H9 (cell line): ENCODE measurements around the gene NRXN2. TPM values are rescaled to one million over a fixed set of nuclear protein-coding genes. Genes with fewer than 3 reads are reported as not detected.

ENCODE experiments used
- DNase-seq: peaks from one replicate; pipeline ENCODE4 v3.0.0-alpha.2; 2017
- H2AFZ ChIP-seq: one replicate; pipeline ENCODE4 v1.6.1; 2013; ENCODE audit warnings: mild to moderate bottlenecking, low read length, control low read depth, moderate library complexity
- H2AK5ac ChIP-seq: 2 replicates; pipeline ENCODE4 v1.6.1; 2013; ENCODE audit warnings: low read length, control low read depth, mixed read lengths; ENCODE audit not compliant: insufficient read length
- H2BK120ac ChIP-seq: one replicate; pipeline ENCODE4 v1.6.1; 2013; ENCODE audit warnings: low read depth, mild to moderate bottlenecking, low read length, control low read depth, inconsistent platforms; ENCODE audit not compliant: poor library complexity, severe bottlenecking
- H2BK12ac ChIP-seq: 2 replicates; pipeline ENCODE4 v1.6.1; 2013; ENCODE audit warnings: low read length, control low read depth, mixed read lengths, low read depth; ENCODE audit not compliant: insufficient read length
- H2BK15ac ChIP-seq: 2 replicates; pipeline ENCODE4 v1.6.1; 2013; ENCODE audit warnings: low read depth, low read length, control low read depth
- H2BK20ac ChIP-seq: one replicate; pipeline ENCODE4 v1.6.1; 2013; ENCODE audit warnings: low read depth, mild to moderate bottlenecking, low read length, control low read depth, inconsistent platforms; ENCODE audit not compliant: poor library complexity, severe bottlenecking
- H2BK5ac ChIP-seq: 2 replicates; pipeline ENCODE4 v1.6.1; 2013; ENCODE audit warnings: low read length, control low read depth, mixed read lengths; ENCODE audit not compliant: insufficient read length
- H3K14ac ChIP-seq: 2 replicates; pipeline ENCODE4 v1.6.1; 2013; ENCODE audit warnings: low read length, control low read depth; ENCODE audit not compliant: insufficient read depth
- H3K18ac ChIP-seq: 2 replicates; pipeline ENCODE4 v1.6.1; 2013; ENCODE audit warnings: low read depth, mild to moderate bottlenecking, mixed read lengths, low read length, control low read depth; ENCODE audit not compliant: insufficient read length
- H3K23ac ChIP-seq: 2 replicates; pipeline ENCODE4 v1.6.1; 2013; ENCODE audit warnings: low read length, control low read depth, mixed read lengths, low read depth; ENCODE audit not compliant: insufficient read length
- H3K23me2 ChIP-seq: 2 replicates; pipeline ENCODE4 v1.6.1; 2013; ENCODE audit warnings: low read depth, mild to moderate bottlenecking, mixed read lengths, low read length, control low read depth; ENCODE audit not compliant: insufficient read length, poor library complexity, severe bottlenecking
- H3K27ac ChIP-seq: 2 replicates; pipeline ENCODE4 v1.5.1; 2013; ENCODE audit warnings: low read length, control low read depth, mixed read lengths, low read depth; ENCODE audit not compliant: insufficient read length
- H3K27me3 ChIP-seq: 2 replicates; pipeline ENCODE4 v1.6.1; 2013; ENCODE audit warnings: low read length, control low read depth, inconsistent platforms; ENCODE audit not compliant: insufficient read depth
- H3K4ac ChIP-seq: 2 replicates; pipeline ENCODE4 v1.6.1; 2013; ENCODE audit warnings: low read depth, mild to moderate bottlenecking, control low read depth, inconsistent platforms, low read length, moderate library complexity
- H3K4me1 ChIP-seq: 2 replicates; pipeline ENCODE4 v1.6.1; 2013; ENCODE audit warnings: low read length, control low read depth, inconsistent platforms; ENCODE audit not compliant: insufficient read depth
- H3K4me2 ChIP-seq: 2 replicates; pipeline ENCODE4 v1.6.1; 2013; ENCODE audit warnings: low read length, control low read depth, mixed read lengths; ENCODE audit not compliant: insufficient read length, insufficient read depth
- H3K56ac ChIP-seq: 2 replicates; pipeline ENCODE4 v1.6.1; 2013; ENCODE audit warnings: low read depth, mild to moderate bottlenecking, mixed read lengths, low read length, control low read depth; ENCODE audit not compliant: insufficient read length
- H3K79me1 ChIP-seq: 2 replicates; pipeline ENCODE4 v1.6.1; 2013; ENCODE audit warnings: low read depth, mild to moderate bottlenecking, moderate library complexity, low read length, control low read depth, inconsistent platforms; ENCODE audit not compliant: insufficient read depth, poor library complexity, severe bottlenecking
- H3K79me2 ChIP-seq: 2 replicates; pipeline ENCODE4 v1.6.1; 2013; ENCODE audit warnings: low read length, control low read depth, inconsistent platforms; ENCODE audit not compliant: insufficient read depth
- H3K9ac ChIP-seq: 2 replicates; pipeline ENCODE4 v1.6.1; 2013; ENCODE audit warnings: low read length, control low read depth, mixed read lengths; ENCODE audit not compliant: insufficient read length; ENCODE audit errors: extremely low read depth
- H3K9me3 ChIP-seq: one replicate; pipeline ENCODE4 v1.6.1; 2013; ENCODE audit warnings: low read depth, low read length, inconsistent platforms; ENCODE audit not compliant: control insufficient read depth
- H3T11ph ChIP-seq: one replicate; pipeline ENCODE4 v1.6.1; 2013; ENCODE audit warnings: mild to moderate bottlenecking, low read length, control low read depth, inconsistent platforms
- H4K20me1 ChIP-seq: one replicate; pipeline ENCODE4 v1.6.1; 2013; ENCODE audit not compliant: control insufficient read depth, insufficient read length, insufficient read depth
- H4K5ac ChIP-seq: 2 replicates; pipeline ENCODE4 v1.6.1; 2013; ENCODE audit warnings: low read depth, mild to moderate bottlenecking, mixed read lengths, low read length, control low read depth; ENCODE audit not compliant: insufficient read length
- H4K8ac ChIP-seq: replicated peaks from 2 replicates; pipeline ENCODE4 v1.6.1; 2013; ENCODE audit warnings: low read length, control low read depth, mixed read lengths, low read depth; ENCODE audit not compliant: insufficient read length
- H4K91ac ChIP-seq: 2 replicates; pipeline ENCODE4 v1.6.1; 2013; ENCODE audit warnings: low read depth, mild to moderate bottlenecking, moderate library complexity, mixed read lengths, low read length, control low read depth; ENCODE audit not compliant: insufficient read length
- H3K27ac Mint-ChIP-seq, 3 experiments: 2 replicates in 2 of 3; 3 replicates in 1 of 3; pipeline ENCODE4 v1.8.0; 2020 to 2021; ENCODE audit warnings: mixed read lengths in 3 of 3, mild to moderate bottlenecking in 1 of 3, moderate library complexity in 1 of 3
- H3K27me3 Mint-ChIP-seq: 2 replicates; pipeline ENCODE4 v1.8.0; 2021; ENCODE audit warnings: low read depth, mild to moderate bottlenecking, moderate library complexity, mixed read lengths
- H3K36me3 Mint-ChIP-seq, 3 experiments: 2 replicates in 2 of 3; 3 replicates in 1 of 3; pipeline ENCODE4 v1.8.0; 2020 to 2021; ENCODE audit warnings: low read depth in 3 of 3, mixed read lengths in 3 of 3; ENCODE audit not compliant: insufficient read depth in 1 of 3
- H3K4me1 Mint-ChIP-seq, 2 experiments: 2 replicates each; pipeline ENCODE4 v1.8.0; 2020; ENCODE audit warnings: mixed read lengths in 2 of 2
- H3K4me3 Mint-ChIP-seq, 2 experiments: 2 replicates in 1 of 2; 3 replicates in 1 of 2; pipeline ENCODE4 v1.8.0; 2020 to 2021; ENCODE audit warnings: mild to moderate bottlenecking in 2 of 2, mixed read lengths in 2 of 2, moderate library complexity in 1 of 2
- H3K9me3 Mint-ChIP-seq, 2 experiments: 2 replicates in 1 of 2; 3 replicates in 1 of 2; pipeline ENCODE4 v1.8.0; 2020; ENCODE audit warnings: mild to moderate bottlenecking in 2 of 2, mixed read lengths in 2 of 2, moderate library complexity in 1 of 2
- WGBS: extraction: QIAGEN DNeasy Blood & Tissue Kit; methylation state at CpG from one replicate; pipeline ENCODE4 v1.1.7; 2013; ENCODE audit warnings: missing lambda C conversion rate, low lambda C conversion rate, mixed read lengths; ENCODE audit not compliant: insufficient read length; ENCODE audit errors: extremely low coverage; 5-methylcytosine and 5-hydroxymethylcytosine counted together
- total RNA-seq: library from RNA; stranded (reverse); gene quantifications from 2 replicates; pipeline ENCODE4 v1.2.1, GENCODE V29; 2021
- TF ChIP-seq, protein P1 (sequence below): fragments of 200-600 bp; sonication (generic); conservative IDR thresholded peaks from 3 replicates; pipeline ENCODE4 v1.8.0; 2021; ENCODE audit warnings: antibody characterized with exemption, mild to moderate bottlenecking

NRXN2 gene
- total RNA-seq, 1 experiment from 2014 or later, result 3.9 TPM

DNA sequence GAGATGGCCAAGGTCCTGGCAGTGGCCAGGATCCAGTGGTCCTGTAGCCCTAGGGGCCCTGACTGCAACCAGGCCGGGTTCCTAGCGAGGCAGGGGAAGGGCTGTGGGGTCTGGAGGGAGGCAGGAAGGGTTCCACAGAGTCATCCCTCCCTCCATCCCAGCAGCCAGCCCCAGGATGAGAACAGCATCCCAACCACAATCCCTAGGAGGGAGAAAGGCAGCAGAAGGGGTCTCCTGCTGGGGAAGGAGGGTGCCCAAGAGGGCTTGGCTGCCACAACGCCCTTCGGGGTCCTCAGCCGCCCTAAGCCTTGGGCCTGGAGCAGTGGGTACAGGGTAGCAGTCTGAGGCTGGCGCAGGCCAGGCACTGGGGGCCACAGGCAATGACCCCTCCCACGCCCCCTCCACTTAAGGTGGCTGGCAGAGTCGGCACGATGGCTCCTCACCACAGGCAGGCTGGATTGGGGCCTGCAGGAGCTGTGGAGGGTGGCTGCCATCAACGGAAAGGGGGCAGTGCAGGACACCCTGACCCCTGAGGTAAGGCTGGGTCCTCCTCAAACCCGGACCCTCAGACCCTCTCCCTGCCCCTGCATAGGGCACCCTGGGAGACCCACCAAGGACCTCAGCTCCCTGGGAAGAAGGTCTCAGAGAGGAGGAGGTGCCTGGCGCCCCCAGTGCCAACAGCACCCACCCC, 124.7 kb downstream of the NRXN2 start:
- H3K23me2 ChIP-seq, result no peaks in the 10 kb centered on the region
- H3K18ac ChIP-seq, result no peak overlapping the region
- H2BK5ac ChIP-seq, result no peak overlapping the region
- no peak for DNase-seq
- no peak overlapping the region for H3K27ac ChIP-seq
- Mint-ChIP-seq H3K4me3 (no peak overlapping the region), H3K27ac (no peak overlapping the region; a peak in 1 of 7 replicates), H3K27me3 (peaks cover 7% of the 10 kb centered on the region), H3K9me3 (peaks cover 0 to 4% of the 10 kb centered on the region in 2 experiments; a peak in 3 of 5 replicates), H3K4me1 (no peaks in the 10 kb centered on the region), H3K36me3 (no peaks in the 10 kb centered on the region)
- H3K4me1 ChIP-seq, result no peaks in the 10 kb centered on the region
- H4K5ac ChIP-seq, result no peak overlapping the region
- no peak overlapping the region for H2BK12ac ChIP-seq
- TF ChIP-seq, protein P1, sequence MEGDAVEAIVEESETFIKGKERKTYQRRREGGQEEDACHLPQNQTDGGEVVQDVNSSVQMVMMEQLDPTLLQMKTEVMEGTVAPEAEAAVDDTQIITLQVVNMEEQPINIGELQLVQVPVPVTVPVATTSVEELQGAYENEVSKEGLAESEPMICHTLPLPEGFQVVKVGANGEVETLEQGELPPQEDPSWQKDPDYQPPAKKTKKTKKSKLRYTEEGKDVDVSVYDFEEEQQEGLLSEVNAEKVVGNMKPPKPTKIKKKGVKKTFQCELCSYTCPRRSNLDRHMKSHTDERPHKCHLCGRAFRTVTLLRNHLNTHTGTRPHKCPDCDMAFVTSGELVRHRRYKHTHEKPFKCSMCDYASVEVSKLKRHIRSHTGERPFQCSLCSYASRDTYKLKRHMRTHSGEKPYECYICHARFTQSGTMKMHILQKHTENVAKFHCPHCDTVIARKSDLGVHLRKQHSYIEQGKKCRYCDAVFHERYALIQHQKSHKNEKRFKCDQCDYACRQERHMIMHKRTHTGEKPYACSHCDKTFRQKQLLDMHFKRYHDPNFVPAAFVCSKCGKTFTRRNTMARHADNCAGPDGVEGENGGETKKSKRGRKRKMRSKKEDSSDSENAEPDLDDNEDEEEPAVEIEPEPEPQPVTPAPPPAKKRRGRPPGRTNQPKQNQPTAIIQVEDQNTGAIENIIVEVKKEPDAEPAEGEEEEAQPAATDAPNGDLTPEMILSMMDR, result no peak
- no peak overlapping the region for H2BK15ac ChIP-seq
- no peak overlapping the region for H2AK5ac ChIP-seq
- H3K27me3 ChIP-seq, result no peaks in the 10 kb centered on the region
- no peak overlapping the region for H4K8ac ChIP-seq
- no peak overlapping the region for H3K9ac ChIP-seq
- H4K20me1 ChIP-seq, result no peaks in the 10 kb centered on the region
- no peaks in the 10 kb centered on the region for H3K9me3 ChIP-seq
- H3K14ac ChIP-seq, result no peak overlapping the region
- H3T11ph ChIP-seq, result no peak overlapping the region
- no peak overlapping the region for H3K23ac ChIP-seq
- no peaks in the 10 kb centered on the region for H3K79me1 ChIP-seq
- WGBS, result no CpG with 5 or more reads among the region's 12 CpGs
- no peak overlapping the region for H3K4me2 ChIP-seq
- H2BK120ac ChIP-seq, result no peak overlapping the region
- H2AFZ ChIP-seq, result no peak overlapping the region
- H4K91ac ChIP-seq, result no peak overlapping the region
- no peak overlapping the region for H2BK20ac ChIP-seq
- H3K4ac ChIP-seq, result no peak overlapping the region
- no peaks in the 10 kb centered on the region for H3K79me2 ChIP-seq
- no peak overlapping the region for H3K56ac ChIP-seq
